Smooth muscle cell (in vitro differentiated cells): Measurements from ENCODE around the gene COX8C. TPM values are rescaled to one million over a fixed set of nuclear protein-coding genes. Genes with fewer than 3 reads are reported as not detected.

ENCODE experiments used
- DNase-seq: peaks from one replicate; lab custom pipeline; 2025; ENCODE audit not compliant: unreplicated experiment; lab: John Stamatoyannopoulos, UW
- H2AFZ ChIP-seq: fragments of 200-600 bp; sonication (generic); 2 replicates; pipeline ENCODE4 v1.6.0; 2016; ENCODE audit warnings: antibody characterized with exemption, low read depth, mild to moderate bottlenecking
- H3F3A ChIP-seq: fragments of 200-600 bp; sonication (generic); 2 replicates; pipeline ENCODE4 v1.6.0; 2017; ENCODE audit warnings: antibody characterized with exemption, low read depth
- H3K27ac ChIP-seq: fragments of 200-600 bp; sonication (generic); 2 replicates; pipeline ENCODE4 v1.5.1; 2016; ENCODE audit warnings: low read depth, mild to moderate bottlenecking
- H3K27me3 ChIP-seq: fragments of 200-600 bp; sonication (generic); 2 replicates; pipeline ENCODE4 v1.6.1; 2016; ENCODE audit warnings: low read depth, mild to moderate bottlenecking
- H3K36me3 ChIP-seq: fragments of 200-600 bp; sonication (generic); 2 replicates; pipeline ENCODE4 v1.5.1; 2016; ENCODE audit warnings: low read depth
- H3K4me1 ChIP-seq: fragments of 200-600 bp; sonication (generic); 2 replicates; pipeline ENCODE4 v1.5.1; 2016; ENCODE audit warnings: low read depth
- H3K4me2 ChIP-seq: fragments of 200-600 bp; sonication (generic); 2 replicates; pipeline ENCODE4 v1.6.0; 2016; ENCODE audit warnings: mild to moderate bottlenecking
- H3K4me3 ChIP-seq: fragments of 200-600 bp; sonication (generic); 2 replicates; pipeline ENCODE4 v1.5.1; 2016; ENCODE audit warnings: mild to moderate bottlenecking
- H3K79me2 ChIP-seq: fragments of 200-600 bp; sonication (generic); 2 replicates; pipeline ENCODE4 v1.6.0; 2016; ENCODE audit warnings: low read depth, mild to moderate bottlenecking
- H3K9ac ChIP-seq: fragments of 200-600 bp; sonication (generic); 2 replicates; pipeline ENCODE4 v1.6.0; 2016; ENCODE audit warnings: low read depth
- H3K9me3 ChIP-seq: fragments of 200-600 bp; sonication (generic); replicated peaks from 2 replicates; pipeline ENCODE4 v1.5.1; 2016; ENCODE audit warnings: low read depth
- H4K20me1 ChIP-seq: fragments of 200-600 bp; sonication (generic); 2 replicates; pipeline ENCODE4 v1.6.0; 2016; ENCODE audit warnings: low read depth
- WGBS: methylation state at CpG from one replicate; pipeline ENCODE4 v1.1.7; 2016; ENCODE audit warnings: low lambda C conversion rate; 5-methylcytosine and 5-hydroxymethylcytosine counted together
- polyA plus RNA-seq: library from polyadenylated mRNA; unstranded; fragments of >200 nt; fragmentation: Nextera tagmentation; extraction: Ambion mirVana; gene quantifications from 2 replicates; pipeline ENCODE4 v1.2.1, GENCODE V29; 2016
- total RNA-seq: library from RNA; depleted of rRNA; stranded (reverse); fragments of >200 nt; gene quantifications from 2 replicates; pipeline ENCODE4 v1.2.3, GENCODE V29; 2014
- TF ChIP-seq, protein P1 (sequence below): fragments of 200-600 bp; sonication (generic); IDR thresholded peaks from 2 replicates; pipeline ENCODE4 v1.5.1; 2017; ENCODE audit warnings: borderline replicate concordance, mild to moderate bottlenecking, antibody characterized with exemption; ENCODE audit not compliant: insufficient read depth, poor library complexity, severe bottlenecking

The COX8C gene
- total and polyA plus RNA-seq, 2 experiments from 2014 or later = not detected

DNA sequence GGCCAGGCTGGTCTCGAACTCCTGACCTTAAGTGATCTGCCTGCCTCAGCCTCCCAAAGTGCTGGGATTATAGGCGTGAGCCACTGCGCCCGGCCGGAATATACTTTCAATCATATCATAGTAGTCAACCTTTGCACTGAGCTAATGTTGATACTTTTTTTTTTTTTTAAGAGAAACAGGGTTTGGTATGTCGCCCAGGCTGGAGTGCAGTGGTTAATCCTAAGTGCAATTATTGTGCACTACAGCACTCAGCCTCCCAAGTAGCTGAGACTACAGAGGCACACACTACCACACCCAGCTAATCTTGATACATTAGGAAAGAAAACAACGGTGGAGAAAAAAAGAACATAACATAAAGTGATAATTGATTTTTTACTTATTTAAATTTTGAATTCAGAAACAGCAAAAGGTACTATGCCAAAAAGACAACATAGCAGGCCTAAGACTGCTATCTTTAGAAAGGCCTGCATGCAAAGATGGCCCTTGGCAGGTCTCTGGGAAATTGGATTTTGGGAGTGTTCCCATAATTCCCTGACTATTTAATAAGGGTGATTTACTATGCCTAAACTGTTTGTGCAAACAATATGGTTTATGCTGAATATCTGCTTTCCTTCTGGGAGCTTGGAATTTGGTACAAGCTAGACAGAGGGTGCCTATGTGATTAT lies 29.6 kb upstream of the COX8C start:
- Histone ChIP-seq H3K4me3 (no peak overlapping the region), H2AFZ (no peak overlapping the region), H3K4me1 (peaks cover 3% of the 10 kb centered on the region), H3K9ac (no peak overlapping the region), H3K9me3 (no peaks in the 10 kb centered on the region), H3K27ac (peak overlapping the region; percentile 80), H3K36me3 (no peaks in the 10 kb centered on the region), H3K27me3 (no peaks in the 10 kb centered on the region), H3K79me2 (peaks cover 92% of the 10 kb centered on the region), H3K4me2 (peak overlapping the region; percentile 55), H3F3A (peaks cover 14% of the 10 kb centered on the region), H4K20me1 (peaks cover 100% of the 10 kb centered on the region)
- DNase-seq = no peak
- WGBS = 89% methylated on average over 7 of the region's 7 CpGs
- TF ChIP-seq, protein P1, sequence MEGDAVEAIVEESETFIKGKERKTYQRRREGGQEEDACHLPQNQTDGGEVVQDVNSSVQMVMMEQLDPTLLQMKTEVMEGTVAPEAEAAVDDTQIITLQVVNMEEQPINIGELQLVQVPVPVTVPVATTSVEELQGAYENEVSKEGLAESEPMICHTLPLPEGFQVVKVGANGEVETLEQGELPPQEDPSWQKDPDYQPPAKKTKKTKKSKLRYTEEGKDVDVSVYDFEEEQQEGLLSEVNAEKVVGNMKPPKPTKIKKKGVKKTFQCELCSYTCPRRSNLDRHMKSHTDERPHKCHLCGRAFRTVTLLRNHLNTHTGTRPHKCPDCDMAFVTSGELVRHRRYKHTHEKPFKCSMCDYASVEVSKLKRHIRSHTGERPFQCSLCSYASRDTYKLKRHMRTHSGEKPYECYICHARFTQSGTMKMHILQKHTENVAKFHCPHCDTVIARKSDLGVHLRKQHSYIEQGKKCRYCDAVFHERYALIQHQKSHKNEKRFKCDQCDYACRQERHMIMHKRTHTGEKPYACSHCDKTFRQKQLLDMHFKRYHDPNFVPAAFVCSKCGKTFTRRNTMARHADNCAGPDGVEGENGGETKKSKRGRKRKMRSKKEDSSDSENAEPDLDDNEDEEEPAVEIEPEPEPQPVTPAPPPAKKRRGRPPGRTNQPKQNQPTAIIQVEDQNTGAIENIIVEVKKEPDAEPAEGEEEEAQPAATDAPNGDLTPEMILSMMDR = no peak

- TF ChIP-seq, protein P1 = no peak
- H3K27me3 ChIP-seq = no peaks in the 10 kb centered on the region
Observed at GRCh38 chr14:93317875-93318807, 28.8 kb upstream of the COX8C start.

GRCh38 chr14:93318927-93319326 lies 28.1 kb upstream of the COX8C start:
- peaks cover 92% of the 10 kb centered on the region for H3K79me2 ChIP-seq
- peaks cover 14% of the 10 kb centered on the region for H3F3A ChIP-seq
- 69% methylated on average over 5 of the region's 5 CpGs for WGBS
- no peak overlapping the region for H3K4me3 ChIP-seq
- H3K4me2 ChIP-seq = peak overlapping the region; percentile 55
- peaks cover 100% of the 10 kb centered on the region for H4K20me1 ChIP-seq
- no peak for DNase-seq
- H3K9ac ChIP-seq = no peak overlapping the region
- H3K4me1 ChIP-seq = peaks cover 3% of the 10 kb centered on the region
- no peaks in the 10 kb centered on the region for H3K36me3 ChIP-seq
- H3K9me3 ChIP-seq = no peaks in the 10 kb centered on the region
- no peaks in the 10 kb centered on the region for H3K27me3 ChIP-seq
- TF ChIP-seq, protein P1 = no peak
- no peak overlapping the region for H2AFZ ChIP-seq
- peak overlapping the region; percentile 80 for H3K27ac ChIP-seq

More at GRCh38 chr14:93317875-93318807, 28.8 kb upstream of the COX8C start:
- Histone ChIP-seq H2AFZ (no peak overlapping the region), H3K4me1 (peaks cover 3% of the 10 kb centered on the region), H3K9ac (peak overlapping the region; percentile 18), H3K4me2 (peak overlapping the region; percentile 55), H3K79me2 (peaks cover 92% of the 10 kb centered on the region), H3K4me3 (no peak overlapping the region), H3F3A (peaks cover 14% of the 10 kb centered on the region), H3K36me3 (no peaks in the 10 kb centered on the region), H3K27ac (peak overlapping the region; percentile 80), H3K9me3 (no peaks in the 10 kb centered on the region), H4K20me1 (peaks cover 100% of the 10 kb centered on the region)
- DNase-seq = no peak
- 23% methylated on average over 6 of the region's 6 CpGs for WGBS
